Astrocyte (in vitro differentiated cells and primary cell): ENCODE measurements around the gene YTHDF1. TPM values are rescaled to one million over a fixed set of nuclear protein-coding genes. Genes with fewer than 3 reads are reported as not detected.

ENCODE experiments used
- DNase-seq: peaks from one replicate; pipeline ENCODE4 v3.0.0-alpha.2; 2010; ENCODE audit warnings: low read depth
- FAIRE-seq: peaks from 2 replicates; lab custom pipeline; 2011; peaks lifted over from hg19 to GRCh38; lab: Jason Lieb, UNC
- H2AFZ ChIP-seq: 2 replicates; pipeline ENCODE4 v1.6.0; 2012; ENCODE audit warnings: low read depth, low read length, inconsistent platforms
- H3K27ac ChIP-seq: 2 replicates; pipeline ENCODE4 v1.5.1; 2011; ENCODE audit warnings: low read depth, low read length, inconsistent platforms
- H3K27me3 ChIP-seq: 2 replicates; pipeline ENCODE4 v1.6.0; 2011; ENCODE audit warnings: low read length, inconsistent platforms; ENCODE audit not compliant: insufficient read depth
- H3K36me3 ChIP-seq: 2 replicates; pipeline ENCODE4 v1.5.1; 2011; ENCODE audit warnings: low read length, inconsistent platforms; ENCODE audit not compliant: insufficient read depth
- H3K4me1 ChIP-seq: 2 replicates; pipeline ENCODE4 v1.5.1; 2011; ENCODE audit warnings: low read length, inconsistent platforms; ENCODE audit not compliant: insufficient read depth
- H3K4me2 ChIP-seq: 2 replicates; pipeline ENCODE4 v1.6.0; 2012; ENCODE audit warnings: low read length, inconsistent platforms
- H3K4me3 ChIP-seq: 2 replicates; pipeline ENCODE4 v1.5.1; 2011; ENCODE audit warnings: low read depth, mild to moderate bottlenecking, low read length, inconsistent platforms; ENCODE audit not compliant: insufficient read depth
- H3K79me2 ChIP-seq: 2 replicates; pipeline ENCODE4 v1.6.0; 2012; ENCODE audit warnings: mild to moderate bottlenecking, low read length, inconsistent platforms; ENCODE audit not compliant: insufficient read depth
- H3K9ac ChIP-seq: 2 replicates; pipeline ENCODE4 v1.6.0; 2012; ENCODE audit warnings: mild to moderate bottlenecking, low read length, inconsistent platforms
- H3K9me3 ChIP-seq: 2 replicates; pipeline ENCODE4 v1.5.1; 2012; ENCODE audit warnings: low read depth, mild to moderate bottlenecking, low read length, inconsistent platforms; ENCODE audit not compliant: insufficient read depth
- H4K20me1 ChIP-seq: 2 replicates; pipeline ENCODE4 v1.6.0; 2012; ENCODE audit warnings: low read length, inconsistent platforms; ENCODE audit not compliant: insufficient read depth
- H3K27ac Mint-ChIP-seq: one replicate; pipeline ENCODE4 v1.8.0; 2021; ENCODE audit warnings: mild to moderate bottlenecking, mixed read lengths; ENCODE audit not compliant: unreplicated experiment
- H3K27me3 Mint-ChIP-seq: one replicate; pipeline ENCODE4 v1.8.0; 2021; ENCODE audit warnings: low read depth, mixed read lengths; ENCODE audit not compliant: unreplicated experiment
- H3K36me3 Mint-ChIP-seq: one replicate; pipeline ENCODE4 v1.8.0; 2021; ENCODE audit warnings: low read depth, mixed read lengths; ENCODE audit not compliant: unreplicated experiment
- H3K4me1 Mint-ChIP-seq: one replicate; pipeline ENCODE4 v1.8.0; 2021; ENCODE audit warnings: low read depth, mixed read lengths; ENCODE audit not compliant: unreplicated experiment
- H3K4me3 Mint-ChIP-seq: one replicate; pipeline ENCODE4 v1.8.0; 2021; ENCODE audit warnings: mild to moderate bottlenecking, moderate library complexity, mixed read lengths; ENCODE audit not compliant: unreplicated experiment
- H3K9me3 Mint-ChIP-seq: one replicate; pipeline ENCODE4 v1.8.0; 2021; ENCODE audit warnings: mild to moderate bottlenecking, mixed read lengths; ENCODE audit not compliant: unreplicated experiment
- CTCF ChIP-seq: IDR thresholded peaks from 2 replicates; pipeline ENCODE4 v1.5.1; 2011; ENCODE audit warnings: low read depth, mild to moderate bottlenecking, inconsistent platforms, low read length, moderate library complexity; ENCODE audit not compliant: insufficient read depth
- EZH2 ChIP-seq: IDR thresholded peaks from 2 replicates; pipeline ENCODE4 v1.6.1; 2012; ENCODE audit warnings: mild to moderate bottlenecking, low read length, inconsistent platforms; ENCODE audit not compliant: insufficient read depth
- total RNA-seq: library from RNA; stranded (reverse); gene quantifications from 2 replicates; pipeline ENCODE4 v1.2.1, GENCODE V29; 2021

YTHDF1 gene
- total RNA-seq, 1 donor from 2014 or later = 107 TPM

- no peak for TF ChIP-seq CTCF
- TF ChIP-seq EZH2 = no peak
- Histone ChIP-seq H2AFZ (no peak overlapping the region), H4K20me1 (no peaks in the 10 kb centered on the region), H3K9me3 (peaks cover 4% of the 10 kb centered on the region), H3K79me2 (no peaks in the 10 kb centered on the region), H3K36me3 (no peaks in the 10 kb centered on the region), H3K4me1 (no peaks in the 10 kb centered on the region), H3K9ac (no peak overlapping the region), H3K4me3 (no peak overlapping the region), H3K27ac (no peak overlapping the region), H3K4me2 (no peak overlapping the region), H3K27me3 (peaks cover 13% of the 10 kb centered on the region)
- peaks cover 36% of the 10 kb centered on the region for H3K27me3 Mint-ChIP-seq
- H3K9me3 Mint-ChIP-seq = no peaks in the 10 kb centered on the region
- no peak overlapping the region for H3K4me3 Mint-ChIP-seq
- no peak for FAIRE-seq
- H3K4me1 Mint-ChIP-seq = peaks cover 10% of the 10 kb centered on the region
- H3K36me3 Mint-ChIP-seq = no peaks in the 10 kb centered on the region
- H3K27ac Mint-ChIP-seq = no peak overlapping the region
- no peak for DNase-seq
Observed at GRCh38 chr20:63153254-63154221, 62.4 kb downstream of the YTHDF1 start.

DNA sequence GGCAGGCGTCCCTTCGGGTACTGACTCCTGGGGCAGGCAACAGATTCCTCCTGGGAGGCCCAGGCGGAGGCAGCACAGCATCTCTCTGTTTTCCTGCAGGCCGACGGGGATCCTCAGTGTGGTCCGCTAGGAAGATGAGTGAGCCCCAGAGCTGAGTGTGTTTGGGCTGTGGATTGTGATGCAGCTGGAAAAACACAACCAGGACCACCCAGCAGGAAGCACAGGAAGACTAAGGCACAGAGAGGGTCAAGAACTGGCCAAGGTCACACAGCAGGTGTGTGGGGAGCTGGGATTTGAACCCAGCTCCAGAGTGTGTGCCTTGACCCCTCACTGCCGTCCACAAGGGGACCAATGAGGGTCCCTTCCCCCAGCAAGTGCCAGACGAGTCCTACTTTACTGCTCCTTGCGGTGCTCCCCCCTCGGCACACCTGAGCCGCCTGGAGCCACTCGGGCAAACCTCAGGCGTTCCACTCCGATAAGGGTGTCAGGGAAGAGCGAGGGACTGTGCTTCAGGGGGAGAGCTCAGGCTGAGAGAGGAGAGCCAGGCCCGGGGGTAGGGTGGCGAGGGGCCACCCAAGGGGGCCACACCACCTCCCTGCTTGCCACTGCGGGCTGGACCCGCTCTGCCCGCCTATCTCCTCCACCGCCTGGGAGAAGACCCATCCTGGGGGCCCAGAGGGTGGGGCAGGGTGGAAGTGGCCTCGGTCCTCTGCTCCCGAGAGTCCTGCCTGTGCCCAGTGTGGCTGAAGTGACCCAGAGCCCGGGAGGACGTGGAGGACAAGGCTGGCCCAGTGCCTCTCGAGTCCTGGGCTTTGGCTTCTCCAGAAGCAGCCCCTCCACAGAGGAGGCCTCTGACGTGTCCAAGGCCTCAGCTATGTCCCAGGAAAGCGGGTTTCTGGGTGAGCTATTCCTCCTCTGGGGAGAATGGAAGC lies 63.3 kb downstream of the YTHDF1 start:
- Histone ChIP-seq H3K36me3 (no peaks in the 10 kb centered on the region), H3K9ac (no peak overlapping the region), H4K20me1 (no peaks in the 10 kb centered on the region), H3K4me2 (peak overlapping the region; percentile 33), H3K4me1 (no peaks in the 10 kb centered on the region), H3K4me3 (no peak overlapping the region), H2AFZ (no peak overlapping the region), H3K27ac (no peak overlapping the region), H3K27me3 (peaks cover 13% of the 10 kb centered on the region), H3K79me2 (no peaks in the 10 kb centered on the region), H3K9me3 (peaks cover 9% of the 10 kb centered on the region)
- no peaks in the 10 kb centered on the region for H3K36me3 Mint-ChIP-seq
- peaks cover 3% of the 10 kb centered on the region for H3K9me3 Mint-ChIP-seq
- FAIRE-seq (no peak), DNase-seq (no peak)
- peaks cover 10% of the 10 kb centered on the region for H3K4me1 Mint-ChIP-seq
- no peak for TF ChIP-seq CTCF
- TF ChIP-seq EZH2 = no peak
- H3K4me3 Mint-ChIP-seq = no peak overlapping the region
- H3K27ac Mint-ChIP-seq = no peak overlapping the region
- H3K27me3 Mint-ChIP-seq = peaks cover 35% of the 10 kb centered on the region
